ENCODE data around the gene GRM5.
A peak's percentile ranks its signal among the peaks of the same experiment; 100 is the strongest.
"Not testable (repeated sequence)": the region's sequence is repeated elsewhere in the genome, so short reads cannot be mapped to it uniquely, and the experiment has no call there.

The GRM5 gene

DNA sequence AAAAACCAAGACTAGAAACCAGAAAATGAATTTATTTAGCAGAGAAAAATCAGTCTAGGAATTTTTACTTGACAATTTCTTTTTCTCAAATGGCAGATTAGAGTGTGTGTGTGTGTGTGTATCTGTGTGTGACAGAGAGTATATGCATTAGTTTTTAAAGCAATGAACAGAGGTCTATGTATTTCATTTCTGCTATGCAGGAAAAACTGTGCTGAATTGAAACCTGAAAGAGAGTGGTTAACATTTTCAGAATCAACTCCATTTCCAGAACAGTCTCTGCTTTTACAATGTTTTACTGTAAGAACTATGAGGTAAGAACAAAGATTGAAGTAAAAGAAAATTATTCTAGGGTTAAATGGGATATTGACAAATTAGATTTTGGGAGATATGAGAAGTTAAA, 114.8 kb downstream of the GRM5 start:
- H3K4me3 ChIP-seq (ENCODE audit: low read length) = no peak overlapping the region
- TF ChIP-seq CTCF (conservative IDR thresholded peaks at IDR 0.05; ENCODE audit: low read depth, low read length) = no peak
- no peak for DNase-seq (ENCODE audit: low read depth)

GRCh38 chr11:88948908-88949307, 116.9 kb downstream of the GRM5 start:
- H3K4me3 ChIP-seq (ENCODE audit: low read length); DNase-seq (ENCODE audit: low read depth): not testable (repeated sequence)

- not testable (repeated sequence) for DNase-seq (ENCODE audit: low read depth); H3K4me3 ChIP-seq (ENCODE audit: low read length)
These were observed 117.8 kb downstream of the GRM5 start for GRCh38 chr11:88947843-88948572.

DNA sequence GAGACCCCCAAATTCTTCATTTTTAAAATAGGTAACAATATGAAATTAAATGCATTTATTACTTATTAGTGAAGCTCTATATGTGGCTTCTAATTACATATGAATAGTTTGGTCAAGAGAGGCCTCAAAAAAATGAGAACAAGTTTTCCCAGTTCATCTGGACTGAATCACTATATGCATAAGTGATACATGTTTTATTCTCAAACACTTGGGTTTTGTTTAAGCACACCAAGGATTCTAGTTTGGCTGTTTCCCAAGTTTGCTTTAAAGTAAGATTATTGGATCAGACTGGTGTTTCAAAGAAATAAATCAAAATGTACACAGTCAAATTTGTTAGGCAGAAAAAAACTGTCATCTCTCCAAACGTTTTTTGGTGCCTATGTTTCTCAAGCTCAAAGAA, 136.1 kb downstream of the GRM5 start:
- peak; percentile 25 for DNase-seq (ENCODE audit: low read depth)

GRCh38 chr11:88917065-88917464, 148.7 kb downstream of the GRM5 start:
- not testable (repeated sequence) for H3K4me3 ChIP-seq (ENCODE audit: low read length); DNase-seq (ENCODE audit: low read depth)

More for the DNA sequence above, 136.1 kb downstream of the GRM5 start:
- H3K4me3 ChIP-seq (ENCODE audit: low read length) = not testable (repeated sequence)

DNA sequence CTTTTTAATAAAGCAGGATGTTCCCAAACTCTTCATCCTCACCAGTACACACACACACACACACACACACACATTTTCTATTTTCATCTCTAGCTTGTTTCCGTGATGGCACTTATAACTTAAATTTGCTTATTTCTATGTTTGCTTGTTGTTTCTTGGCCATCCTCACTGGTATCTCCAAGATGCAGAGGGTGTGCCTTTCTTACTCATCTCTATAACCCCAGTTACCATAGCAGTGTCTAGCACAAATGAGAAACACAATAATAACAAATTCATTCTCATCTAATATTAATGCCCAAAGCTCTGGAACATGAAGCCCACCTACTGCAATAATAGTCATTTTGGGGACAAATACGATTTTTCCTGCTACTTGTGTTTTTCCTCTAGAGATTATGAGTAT, 156.3 kb downstream of the GRM5 start:
- no peak for TF ChIP-seq CTCF (conservative IDR thresholded peaks at IDR 0.05; ENCODE audit: low read depth, low read length)
- no peak for DNase-seq (ENCODE audit: low read depth)
- H3K4me3 ChIP-seq (ENCODE audit: low read length) = no peak overlapping the region

- not testable (repeated sequence) for H3K4me3 ChIP-seq (ENCODE audit: low read length); DNase-seq (ENCODE audit: low read depth)
These were observed 164.3 kb downstream of the GRM5 start for GRCh38 chr11:88901436-88901835.

- not testable (repeated sequence) for H3K4me3 ChIP-seq (ENCODE audit: low read length); DNase-seq (ENCODE audit: low read depth)
These were observed 176.9 kb downstream of the GRM5 start for GRCh38 chr11:88888855-88889254.

DNA sequence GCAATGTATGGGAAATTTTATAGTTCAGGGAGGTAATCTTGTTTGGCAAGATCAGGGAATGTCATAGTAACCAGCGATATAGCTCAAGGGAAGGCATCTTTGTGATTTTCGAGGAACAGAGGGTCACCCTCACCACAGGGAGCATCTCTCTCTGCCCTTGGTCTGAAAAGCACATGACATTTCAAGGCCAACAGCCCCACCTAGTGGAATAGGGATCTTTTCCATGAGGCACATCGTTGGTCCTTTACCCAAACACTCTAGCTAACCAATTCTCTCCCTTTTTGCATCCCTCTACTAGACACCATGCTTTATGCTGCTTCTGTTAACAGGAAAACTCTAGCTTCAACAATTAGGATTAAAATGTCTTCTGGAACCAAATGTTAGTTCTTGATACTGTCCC, 179.0 kb downstream of the GRM5 start:
- DNase-seq (ENCODE audit: low read depth) = no peak
- no peak for TF ChIP-seq CTCF (conservative IDR thresholded peaks at IDR 0.05; ENCODE audit: low read depth, low read length)
- no peak overlapping the region for H3K4me3 ChIP-seq (ENCODE audit: low read length)

DNA sequence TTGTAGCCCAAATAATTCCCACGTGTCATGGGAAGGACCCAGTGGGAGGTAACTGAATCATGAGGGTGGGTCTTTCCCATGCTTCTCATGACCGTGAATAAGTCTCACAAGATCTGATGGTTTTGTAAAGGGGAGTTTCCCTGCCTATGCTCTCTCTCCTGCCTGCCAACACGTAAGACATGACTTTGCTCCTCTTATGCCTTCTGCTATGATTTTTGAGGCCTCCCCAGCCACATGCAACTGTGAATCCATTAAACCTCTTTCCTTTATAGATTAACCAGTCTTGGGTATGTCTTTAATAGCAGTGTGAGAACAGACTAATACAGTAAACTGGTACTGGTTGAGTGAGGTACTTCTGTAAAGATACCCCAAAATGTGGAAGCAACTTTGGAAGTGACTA, 183.0 kb downstream of the GRM5 start:
- not testable (repeated sequence) for H3K4me3 ChIP-seq (ENCODE audit: low read length); DNase-seq (ENCODE audit: low read depth)

DNA sequence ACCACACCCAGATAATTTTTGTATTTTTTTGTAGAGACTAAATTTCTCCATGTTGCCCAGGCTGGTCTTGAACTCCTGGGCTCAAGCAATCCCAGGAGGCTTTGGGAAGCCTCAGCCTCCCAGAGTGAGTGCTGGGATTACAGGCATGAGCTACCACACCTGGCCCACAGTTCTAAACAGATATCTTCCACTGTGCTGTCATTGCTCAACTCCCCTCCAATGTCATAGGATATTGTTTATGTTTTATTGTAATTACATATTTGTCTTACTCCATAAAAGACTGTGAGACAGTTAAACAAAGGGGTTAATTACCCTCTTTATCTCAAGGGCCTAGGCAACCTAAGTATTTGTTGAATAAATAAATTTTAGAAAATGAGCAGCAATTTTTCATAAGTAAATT, 204.2 kb downstream of the GRM5 start:
- no peak overlapping the region for H3K4me3 ChIP-seq (ENCODE audit: low read length)
- DNase-seq (ENCODE audit: low read depth) = no peak
- TF ChIP-seq CTCF (conservative IDR thresholded peaks at IDR 0.05; ENCODE audit: low read depth, low read length) = no peak

- not testable (repeated sequence) for H3K4me3 ChIP-seq (ENCODE audit: low read length); DNase-seq (ENCODE audit: low read depth)
These were observed 205.4 kb downstream of the GRM5 start for GRCh38 chr11:88860431-88860830.

GRCh38 chr11:88853963-88854362, 211.8 kb downstream of the GRM5 start:
- DNase-seq (ENCODE audit: low read depth); H3K4me3 ChIP-seq (ENCODE audit: low read length): not testable (repeated sequence)

DNA sequence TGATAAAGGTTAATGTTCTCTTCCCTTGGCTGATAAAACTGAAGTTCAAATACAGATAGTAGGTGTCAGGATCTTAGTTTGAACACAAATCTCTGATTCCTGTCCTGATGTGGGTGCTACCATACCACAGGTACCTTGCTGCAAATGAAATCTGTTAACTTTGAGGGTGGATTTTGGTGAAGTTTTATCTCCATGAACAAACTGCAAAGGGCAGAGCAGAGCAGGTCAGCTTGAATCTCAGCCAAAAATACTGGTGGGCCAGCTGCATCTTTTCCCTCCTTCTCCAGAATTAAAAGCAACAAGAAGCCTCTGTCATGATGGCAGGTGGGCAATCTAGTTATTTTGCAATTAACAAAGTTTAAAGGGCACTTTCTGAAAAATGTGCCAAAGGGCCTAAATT, 214.2 kb downstream of the GRM5 start:
- not testable (repeated sequence) for H3K4me3 ChIP-seq (ENCODE audit: low read length); DNase-seq (ENCODE audit: low read depth)

DNA sequence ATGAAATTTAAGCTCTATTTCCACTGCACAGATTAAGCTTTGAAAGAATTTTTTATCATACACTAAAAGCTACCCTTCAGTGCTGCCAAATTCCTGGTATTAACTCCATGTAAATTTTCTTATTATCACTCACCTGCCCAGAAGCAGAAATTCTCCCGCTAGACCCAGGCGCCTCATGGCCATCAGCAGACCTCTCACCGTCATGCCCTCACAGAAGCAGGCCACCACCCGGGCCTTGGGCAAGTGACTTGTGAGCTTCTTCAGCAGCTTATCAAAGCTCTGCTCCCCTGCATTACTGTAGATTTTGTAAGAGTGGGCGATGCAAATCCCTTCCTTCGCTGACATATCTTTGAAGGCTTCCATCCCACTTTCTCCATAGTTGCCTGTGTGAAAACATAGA, 216.0 kb downstream of the GRM5 start:
- DNase-seq (ENCODE audit: low read depth); H3K4me3 ChIP-seq (ENCODE audit: low read length): not testable (repeated sequence)
